Neutrophil (primary cell): ENCODE results near the gene CCDC47.

Source experiments
- H3K27ac ChIP-seq: fragments of 200-600 bp; sonication (generic); 2 replicates; pipeline ENCODE4 v1.5.1; 2016; ENCODE audit warnings: mild to moderate bottlenecking, moderate library complexity
- H3K27me3 ChIP-seq: fragments of 200-600 bp; sonication (generic); 2 replicates; pipeline ENCODE4 v1.6.0; 2016; ENCODE audit warnings: mild to moderate bottlenecking
- H3K36me3 ChIP-seq: fragments of 200-600 bp; sonication (generic); 2 replicates; pipeline ENCODE4 v1.5.1; 2017
- H3K4me1 ChIP-seq, 2 experiments: fragments of 200-600 bp in 1 of 2; sonication (generic) in 1 of 2; 1 replicate in 1 of 2; 2 replicates in 1 of 2; pipeline versions ENCODE4 v1.5.1 to v1.6.1; 2013 to 2016; ENCODE audit warnings: low read depth in 1 of 2, low read length in 1 of 2, mild to moderate bottlenecking in 1 of 2, moderate library complexity in 1 of 2; ENCODE audit not compliant: control insufficient read depth in 1 of 2, insufficient read depth in 1 of 2
- H3K4me3 ChIP-seq, 2 experiments: fragments of 200-600 bp in 1 of 2; sonication (generic) in 1 of 2; 1 replicate in 1 of 2; 2 replicates in 1 of 2; pipeline ENCODE4 v1.5.1; 2013 to 2016; ENCODE audit warnings: low read depth in 1 of 2, low read length in 1 of 2, mild to moderate bottlenecking in 1 of 2, moderate library complexity in 1 of 2
- H3K9me3 ChIP-seq: fragments of 200-600 bp; sonication (generic); 2 replicates; pipeline ENCODE4 v1.5.1; 2016
- CTCF ChIP-seq: fragments of 200-600 bp; sonication (generic); IDR thresholded peaks from 2 replicates; pipeline ENCODE4 v1.5.1; 2016; ENCODE audit warnings: antibody characterized with exemption

Gene CCDC47

GRCh38 chr17:63703556-63704258 lies 69.7 kb downstream of the CCDC47 start:
- Histone ChIP-seq H3K36me3 (peaks cover 55% of the 10 kb centered on the region), H3K4me1 (peaks cover 38 to 39% of the 10 kb centered on the region in 2 experiments), H3K9me3 (no peaks in the 10 kb centered on the region), H3K4me3 (no peak overlapping the region), H3K27ac (peak overlapping the region; percentile 100), H3K27me3 (no peaks in the 10 kb centered on the region)
- no peak for TF ChIP-seq CTCF

GRCh38 chr17:63703029-63703428 lies 70.4 kb downstream of the CCDC47 start:
- peak overlapping the region; percentile 100 for H3K27ac ChIP-seq
- no peak for TF ChIP-seq CTCF
- no peaks in the 10 kb centered on the region for H3K27me3 ChIP-seq
- peaks cover 55% of the 10 kb centered on the region for H3K36me3 ChIP-seq
- peak overlapping the region; percentile 73 to 98 for H3K4me3 ChIP-seq
- peaks cover 38 to 43% of the 10 kb centered on the region in 2 experiments for H3K4me1 ChIP-seq
- H3K9me3 ChIP-seq = no peaks in the 10 kb centered on the region

- H3K4me1 ChIP-seq = peaks cover 40 to 47% of the 10 kb centered on the region in 2 experiments
- peak overlapping the region; percentile 100 for H3K27ac ChIP-seq
- peak overlapping the region; percentile 73 to 98 for H3K4me3 ChIP-seq
- peaks cover 56% of the 10 kb centered on the region for H3K36me3 ChIP-seq
- H3K27me3 ChIP-seq = no peaks in the 10 kb centered on the region
- TF ChIP-seq CTCF = no peak
- no peaks in the 10 kb centered on the region for H3K9me3 ChIP-seq
Measured at GRCh38 chr17:63702721-63703015, 70.7 kb downstream of the CCDC47 start.

GRCh38 chr17:63701868-63702720 lies 71.3 kb downstream of the CCDC47 start:
- H3K4me1 ChIP-seq = peaks cover 46 to 53% of the 10 kb centered on the region in 2 experiments
- H3K9me3 ChIP-seq = no peaks in the 10 kb centered on the region
- peaks cover 58% of the 10 kb centered on the region for H3K36me3 ChIP-seq
- no peak for TF ChIP-seq CTCF
- H3K4me3 ChIP-seq = peak overlapping the region; percentile 73 to 98
- peak overlapping the region; percentile 100 for H3K27ac ChIP-seq
- no peaks in the 10 kb centered on the region for H3K27me3 ChIP-seq

- peaks cover 58% of the 10 kb centered on the region for H3K36me3 ChIP-seq
Measured at GRCh38 chr17:63701456-63701820, 72.0 kb downstream of the CCDC47 start.

More at GRCh38 chr17:63701456-63701820, 72.0 kb downstream of the CCDC47 start:
- Histone ChIP-seq H3K9me3 (no peaks in the 10 kb centered on the region), H3K27ac (peak overlapping the region; percentile 100), H3K27me3 (no peaks in the 10 kb centered on the region), H3K4me1 (peaks cover 47 to 58% of the 10 kb centered on the region in 2 experiments), H3K4me3 (peak overlapping the region; percentile 73 to 98)
- no peak for TF ChIP-seq CTCF
